ENCODE data around the gene ZNF227.
"Not testable (repeated sequence)": the region's sequence is repeated elsewhere in the genome, so short reads cannot be mapped to it uniquely, and the experiment has no call there.

The ZNF227 gene

GRCh38 chr19:44252332-44252731 is 40.0 kb downstream of the ZNF227 start:
- DNase-seq (ENCODE audit: low read depth), result not testable (repeated sequence)

- not testable (repeated sequence) for DNase-seq (ENCODE audit: low read depth)
These were observed 41.1 kb downstream of the ZNF227 start for GRCh38 chr19:44253392-44253791.

- no peak for DNase-seq (ENCODE audit: low read depth)
These were observed 42.2 kb downstream of the ZNF227 start for GRCh38 chr19:44254496-44254895.

- DNase-seq (ENCODE audit: low read depth), result no peak
These were observed 43.5 kb downstream of the ZNF227 start for GRCh38 chr19:44255705-44256411.

GRCh38 chr19:44258136-44258535 is 45.8 kb downstream of the ZNF227 start:
- no peak for DNase-seq (ENCODE audit: low read depth)

- no peak for DNase-seq (ENCODE audit: low read depth)
These were observed 46.6 kb downstream of the ZNF227 start for GRCh38 chr19:44258835-44259413.

GRCh38 chr19:44260343-44260681 is 48.0 kb downstream of the ZNF227 start:
- no peak for DNase-seq (ENCODE audit: low read depth)

GRCh38 chr19:44260695-44261446 is 48.5 kb downstream of the ZNF227 start:
- DNase-seq (ENCODE audit: low read depth), result no peak

GRCh38 chr19:44277331-44277730 is 65.0 kb downstream of the ZNF227 start:
- no peak for DNase-seq (ENCODE audit: low read depth)

- DNase-seq (ENCODE audit: low read depth), result no peak
These were observed 65.9 kb downstream of the ZNF227 start for GRCh38 chr19:44278181-44278690.

GRCh38 chr19:44280916-44281315 is 68.6 kb downstream of the ZNF227 start:
- DNase-seq (ENCODE audit: low read depth), result no peak

- DNase-seq (ENCODE audit: low read depth), result no peak
These were observed 70.5 kb downstream of the ZNF227 start for GRCh38 chr19:44282846-44283245.

- no peak for DNase-seq (ENCODE audit: low read depth)
These were observed 72.6 kb downstream of the ZNF227 start for GRCh38 chr19:44284968-44285367.

All from stimulated activated CD8-positive, alpha-beta memory T cell treated with anti-CD3 and anti-CD28 coated beads, Interleukin-12 subunit alpha, Interleukin-12 subunit beta, amount 100 ng/mL, for 4 hours (primary cell).